ENCODE measurements around the gene C6orf62. TPM values are rescaled to one million over a fixed set of nuclear protein-coding genes. Genes with fewer than 3 reads are reported as not detected.

C6orf62 gene
- total and polyA plus RNA-seq, 2 experiments from 2014 or later: 66.7 to 79.9 TPM

- TF ChIP-seq REST (IDR thresholded peaks at IDR 0.05; ENCODE audit: unreplicated experiment): no peak
- no peak for TF ChIP-seq ZNF331 (CRISPR knock-in tag; IDR thresholded peaks at IDR 0.05; ENCODE audit: low read depth)
- no peak for TF ChIP-seq ZNF114 (CRISPR knock-in tag; IDR thresholded peaks at IDR 0.05)
- TF ChIP-seq, protein P1, sequence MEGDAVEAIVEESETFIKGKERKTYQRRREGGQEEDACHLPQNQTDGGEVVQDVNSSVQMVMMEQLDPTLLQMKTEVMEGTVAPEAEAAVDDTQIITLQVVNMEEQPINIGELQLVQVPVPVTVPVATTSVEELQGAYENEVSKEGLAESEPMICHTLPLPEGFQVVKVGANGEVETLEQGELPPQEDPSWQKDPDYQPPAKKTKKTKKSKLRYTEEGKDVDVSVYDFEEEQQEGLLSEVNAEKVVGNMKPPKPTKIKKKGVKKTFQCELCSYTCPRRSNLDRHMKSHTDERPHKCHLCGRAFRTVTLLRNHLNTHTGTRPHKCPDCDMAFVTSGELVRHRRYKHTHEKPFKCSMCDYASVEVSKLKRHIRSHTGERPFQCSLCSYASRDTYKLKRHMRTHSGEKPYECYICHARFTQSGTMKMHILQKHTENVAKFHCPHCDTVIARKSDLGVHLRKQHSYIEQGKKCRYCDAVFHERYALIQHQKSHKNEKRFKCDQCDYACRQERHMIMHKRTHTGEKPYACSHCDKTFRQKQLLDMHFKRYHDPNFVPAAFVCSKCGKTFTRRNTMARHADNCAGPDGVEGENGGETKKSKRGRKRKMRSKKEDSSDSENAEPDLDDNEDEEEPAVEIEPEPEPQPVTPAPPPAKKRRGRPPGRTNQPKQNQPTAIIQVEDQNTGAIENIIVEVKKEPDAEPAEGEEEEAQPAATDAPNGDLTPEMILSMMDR (conservative IDR thresholded peaks at IDR 0.05; ENCODE audit: low read depth in 2 of 2): no peak
- TF ChIP-seq EZH2 (IDR thresholded peaks at IDR 0.05; ENCODE audit: low read depth, unreplicated experiment): no peak
Measured at GRCh38 chr6:24757611-24758010, 38.7 kb upstream of the C6orf62 start (continued).

DNA sequence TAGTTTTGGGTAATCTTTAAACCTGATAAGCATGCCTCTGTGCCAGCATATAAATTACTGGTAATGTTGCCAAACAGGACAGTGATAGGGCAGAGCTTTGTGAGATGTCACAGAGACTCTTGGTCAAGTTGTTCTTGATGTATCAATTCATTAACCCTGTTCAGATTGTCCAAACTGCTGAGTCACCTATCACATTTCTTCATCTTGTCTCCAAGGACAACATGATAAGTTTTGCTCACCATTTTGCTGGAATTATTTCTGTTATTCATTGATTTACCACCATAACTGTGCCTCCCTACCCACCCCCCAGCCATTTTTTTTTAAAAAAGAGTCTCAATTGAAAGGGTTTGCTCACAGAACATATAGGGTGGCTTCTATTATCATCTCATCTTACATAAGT lies 36.3 kb upstream of the C6orf62 start:
- Histone ChIP-seq H4K20me1 (replicated peaks; ENCODE audit: insufficient read depth) (no peaks in the 10 kb centered on the region), H3F3A (replicated peaks; ENCODE audit: low read depth) (no peaks in the 10 kb centered on the region), H3K27ac (ENCODE audit: low read depth) (no peak overlapping the region), H3K79me2 (replicated peaks; ENCODE audit: insufficient read depth) (no peaks in the 10 kb centered on the region), H3K4me1 (ENCODE audit: insufficient read depth) (peaks cover 4% of the 10 kb centered on the region; the same call in 1 of the 2 replicates), H3K4me3 (no peak overlapping the region), H3K27me3 (ENCODE audit: insufficient read depth) (no peaks in the 10 kb centered on the region), H3K36me3 (ENCODE audit: insufficient read depth) (no peaks in the 10 kb centered on the region), H3K9me2 (ENCODE audit: insufficient read depth) (peaks cover 6% of the 10 kb centered on the region), H2AFZ (no peak overlapping the region), H3K4me2 (no peak overlapping the region)
- Mint-ChIP-seq H3K4me1 (no peaks in the 10 kb centered on the region), H3K27ac (no peak overlapping the region), H3K27me3 (ENCODE audit: insufficient read depth, low read depth, poor library complexity) (peaks cover 1% of the 10 kb centered on the region), H3K36me3 (ENCODE audit: low read depth) (no peaks in the 10 kb centered on the region), H3K9me3 (peaks cover 6% of the 10 kb centered on the region; the same call in 1 of the 3 replicates), H3K4me3 (no peak overlapping the region)
- no peak for ATAC-seq
- no peak for DNase-seq (ENCODE audit: low spot score)
- TF ChIP-seq NANOG (IDR thresholded peaks at IDR 0.05; ENCODE audit: borderline replicate concordance) (no peak), ZNF462 (CRISPR knock-in tag; IDR thresholded peaks at IDR 0.05) (no peak), POLR2AphosphoS5 (IDR thresholded peaks at IDR 0.05; ENCODE audit: low read depth) (no peak), ZNF331 (CRISPR knock-in tag; IDR thresholded peaks at IDR 0.05; ENCODE audit: low read depth) (no peak), ETS1 (IDR thresholded peaks at IDR 0.05) (no peak), CREB1 (CRISPR knock-in tag; IDR thresholded peaks at IDR 0.05; ENCODE audit: low read depth) (no peak), ZNF114 (CRISPR knock-in tag; IDR thresholded peaks at IDR 0.05) (no peak)
- TF ChIP-seq, protein P1 (conservative IDR thresholded peaks at IDR 0.05; ENCODE audit: low read depth in 2 of 2): no peak
